Endodermal cell (in vitro differentiated cells): ENCODE data around the gene GCLM. TPM values are rescaled to one million over a fixed set of nuclear protein-coding genes. Genes with fewer than 3 reads are reported as not detected.
A peak's percentile ranks its signal among the peaks of the same experiment; 100 is the strongest.
"Not testable (repeated sequence)": the region's sequence is repeated elsewhere in the genome, so short reads cannot be mapped to it uniquely, and the experiment has no call there.

Source experiments
- DNase-seq: peaks from one replicate; pipeline ENCODE4 v3.0.0-alpha.2; 2017
- H3K27ac ChIP-seq: 2 replicates; pipeline ENCODE4 v1.5.1; 2013; ENCODE audit warnings: mild to moderate bottlenecking, low read depth, low read length, moderate library complexity
- H3K27me3 ChIP-seq: 2 replicates; pipeline ENCODE4 v1.6.1; 2013; ENCODE audit warnings: mild to moderate bottlenecking, low read length, moderate library complexity; ENCODE audit not compliant: insufficient read depth, control insufficient read depth, poor library complexity, severe bottlenecking
- H3K36me3 ChIP-seq: 2 replicates; pipeline ENCODE4 v1.7.0; 2013; ENCODE audit warnings: mild to moderate bottlenecking, low read length, moderate library complexity; ENCODE audit not compliant: control insufficient read depth, insufficient read depth
- H3K4me1 ChIP-seq: one replicate; pipeline ENCODE4 v1.7.0; 2013; ENCODE audit warnings: low read length; ENCODE audit not compliant: control insufficient read depth, insufficient read depth
- H3K4me3 ChIP-seq: 2 replicates; pipeline ENCODE4 v1.5.1; 2013; ENCODE audit warnings: mild to moderate bottlenecking, low read length, moderate library complexity
- H3K9ac ChIP-seq: 2 replicates; pipeline ENCODE4 v1.6.1; 2013; ENCODE audit warnings: mild to moderate bottlenecking, low read length, moderate library complexity; ENCODE audit not compliant: poor library complexity, severe bottlenecking; ENCODE audit errors: extremely low read depth
- H3K9me3 ChIP-seq: 2 replicates; pipeline ENCODE4 v1.6.1; 2013; ENCODE audit warnings: mild to moderate bottlenecking, low read length, moderate library complexity; ENCODE audit not compliant: control insufficient read depth
- H3K27ac Mint-ChIP-seq: 2 replicates; pipeline ENCODE4 v1.8.0; 2020; ENCODE audit warnings: mixed read lengths
- H3K27me3 Mint-ChIP-seq: 2 replicates; pipeline ENCODE4 v1.8.0; 2021; ENCODE audit warnings: mild to moderate bottlenecking, mixed read lengths; ENCODE audit not compliant: insufficient read depth
- H3K36me3 Mint-ChIP-seq: 2 replicates; pipeline ENCODE4 v1.8.0; 2020; ENCODE audit warnings: low read depth, mixed read lengths
- H3K4me1 Mint-ChIP-seq: 2 replicates; pipeline ENCODE4 v1.8.0; 2020; ENCODE audit warnings: mixed read lengths
- H3K4me3 Mint-ChIP-seq: 2 replicates; pipeline ENCODE4 v1.8.0; 2020; ENCODE audit warnings: mild to moderate bottlenecking, moderate library complexity, mixed read lengths
- H3K9me3 Mint-ChIP-seq: 2 replicates; pipeline ENCODE4 v1.8.0; 2020; ENCODE audit warnings: mild to moderate bottlenecking, mixed read lengths
- CTCF ChIP-seq: fragments of 200-600 bp; sonication (generic); conservative IDR thresholded peaks from 2 replicates; pipeline ENCODE4 v1.5.0; 2021; ENCODE audit warnings: antibody characterized with exemption, mild to moderate bottlenecking
- WGBS, 2 experiments: methylation state at CpG; one replicate each; pipeline versions ENCODE4 v1.1.5 to v1.1.7; 2013; ENCODE audit warnings: missing lambda C conversion rate in 2 of 2, mixed read lengths in 1 of 2; ENCODE audit not compliant: insufficient coverage in 1 of 2, insufficient read length in 1 of 2; 5-methylcytosine and 5-hydroxymethylcytosine counted together
- total RNA-seq, 2 donors: library from RNA; stranded (reverse); fragmentation: NEBNext Ultra II Directional in 1 of 2; extraction: Animal tissue kit (Norgen Biotek cat#: 25700) in 1 of 2; gene quantifications; 2 replicates in 1 of 2; 3 replicates in 1 of 2; pipeline ENCODE4 v1.2.1, GENCODE V29; 2021

The GCLM gene
- total RNA-seq, 2 donors from 2014 or later = 14.0 to 19.4 TPM

GRCh38 chr1:93919780-93920179 is 10.6 kb upstream of the GCLM start:
- peaks cover 4% of the 10 kb centered on the region for H3K4me1 Mint-ChIP-seq
- H3K27ac ChIP-seq = no peak overlapping the region
- no peak overlapping the region for H3K4me3 Mint-ChIP-seq
- H3K36me3 Mint-ChIP-seq = no peaks in the 10 kb centered on the region
- H3K36me3 ChIP-seq = no peaks in the 10 kb centered on the region
- H3K9me3 Mint-ChIP-seq = peaks cover 28% of the 10 kb centered on the region
- no peaks in the 10 kb centered on the region for H3K4me1 ChIP-seq
- H3K27me3 ChIP-seq = no peaks in the 10 kb centered on the region
- no peak overlapping the region for H3K4me3 ChIP-seq
- WGBS, 2 experiments = 0 to 35% methylated on average over 1 of the region's 1 CpG
- no peaks in the 10 kb centered on the region for H3K27me3 Mint-ChIP-seq
- no peak overlapping the region for H3K9ac ChIP-seq
- no peak for TF ChIP-seq CTCF
- H3K9me3 ChIP-seq = peaks cover 12% of the 10 kb centered on the region
- DNase-seq = no peak
- H3K27ac Mint-ChIP-seq = no peak overlapping the region

- Histone ChIP-seq H3K4me3 (no peak overlapping the region), H3K4me1 (no peaks in the 10 kb centered on the region), H3K36me3 (no peaks in the 10 kb centered on the region), H3K9me3 (peaks cover 12% of the 10 kb centered on the region), H3K27ac (no peak overlapping the region), H3K9ac (no peak overlapping the region), H3K27me3 (no peaks in the 10 kb centered on the region)
- DNase-seq = no peak
- Mint-ChIP-seq H3K4me1 (peaks cover 4% of the 10 kb centered on the region), H3K27ac (no peak overlapping the region), H3K36me3 (no peaks in the 10 kb centered on the region), H3K4me3 (no peak overlapping the region), H3K27me3 (peaks cover 18% of the 10 kb centered on the region), H3K9me3 (peaks cover 32% of the 10 kb centered on the region)
- WGBS, 2 experiments = 97 to 100% methylated on average over 1 to 10 of the region's 10 CpGs
- no peak for TF ChIP-seq CTCF
These were observed 8.1 kb upstream of the GCLM start for GRCh38 chr1:93917302-93917701.

- not testable (repeated sequence) for DNase-seq, H3K36me3 Mint-ChIP-seq, H3K27ac Mint-ChIP-seq, H3K4me1 ChIP-seq, H3K9ac ChIP-seq, H3K36me3 ChIP-seq, H3K27me3 ChIP-seq, H3K9me3 ChIP-seq, H3K27ac ChIP-seq, H3K4me3 ChIP-seq, H3K4me1 Mint-ChIP-seq, H3K4me3 Mint-ChIP-seq
- Mint-ChIP-seq H3K27me3 (peaks cover 26% of the 10 kb centered on the region), H3K9me3 (peaks cover 33% of the 10 kb centered on the region)
- 88 to 100% methylated on average over 3 of the region's 3 CpGs for WGBS, 2 experiments
These were observed 1.6 kb upstream of the GCLM start for GRCh38 chr1:93910880-93911279.

GRCh38 chr1:93910305-93910704 is 1.1 kb upstream of the GCLM start:
- Mint-ChIP-seq H3K27ac (no peak overlapping the region), H3K4me1 (peaks cover 10% of the 10 kb centered on the region), H3K9me3 (peaks cover 28% of the 10 kb centered on the region), H3K27me3 (peaks cover 26% of the 10 kb centered on the region), H3K4me3 (peak overlapping the region; percentile 79), H3K36me3 (no peaks in the 10 kb centered on the region)
- no peak for TF ChIP-seq CTCF
- H3K4me1 ChIP-seq = no peaks in the 10 kb centered on the region
- WGBS, 2 experiments = 98 to 100% methylated on average over 1 to 4 of the region's 4 CpGs
- no peak overlapping the region for H3K4me3 ChIP-seq
- H3K9me3 ChIP-seq = no peaks in the 10 kb centered on the region
- no peak overlapping the region for H3K27ac ChIP-seq
- no peaks in the 10 kb centered on the region for H3K27me3 ChIP-seq
- no peak for DNase-seq
- H3K36me3 ChIP-seq = no peaks in the 10 kb centered on the region
- no peak overlapping the region for H3K9ac ChIP-seq
